Measurements from ENCODE around the gene SMC6.

The SMC6 gene

GRCh38 chr2:17748745-17749144 is 4.9 kb downstream of the SMC6 start:
- H3K4me3 ChIP-seq = no peak overlapping the region
- peaks cover 0 to 11% (median 8%) of the 10 kb centered on the region in 3 donors for H3K36me3 ChIP-seq
- no peaks in the 10 kb centered on the region for H3K9me3 ChIP-seq
- TF ChIP-seq CTCF (IDR thresholded peaks at IDR 0.05) = no peak
- H3K27ac ChIP-seq = no peak overlapping the region
- no peak for DNase-seq
- intact Hi-C loops (cut with DNase I; ENCODE audit: low total_unique reads) = no loop called here
- no peaks in the 10 kb centered on the region for H3K27me3 ChIP-seq
- H3K4me1 ChIP-seq = peaks cover 0 to 11% (median 6%) of the 10 kb centered on the region in 4 donors

GRCh38 chr2:17747684-17748452 is 5.7 kb downstream of the SMC6 start:
- no peak overlapping the region for H3K4me3 ChIP-seq
- no peaks in the 10 kb centered on the region for H3K27me3 ChIP-seq
- TF ChIP-seq CTCF (IDR thresholded peaks at IDR 0.05) = no peak
- H3K9me3 ChIP-seq = no peaks in the 10 kb centered on the region
- H3K27ac ChIP-seq = no peak overlapping the region
- intact Hi-C loops (cut with DNase I; ENCODE audit: low total_unique reads) = no loop called here
- DNase-seq = no peak
- peaks cover 0 to 13% (median 12%) of the 10 kb centered on the region in 3 donors for H3K36me3 ChIP-seq
- H3K4me1 ChIP-seq = peaks cover 0 to 10% (median 6%) of the 10 kb centered on the region in 4 donors

- Histone ChIP-seq H3K36me3 (peaks cover 23 to 40% (median 26%) of the 10 kb centered on the region in 3 donors), H3K27ac (no peak overlapping the region), H3K4me1 (no peaks in the 10 kb centered on the region), H3K27me3 (no peaks in the 10 kb centered on the region), H3K4me3 (no peak overlapping the region), H3K9me3 (no peaks in the 10 kb centered on the region)
- DNase-seq = no peak
- intact Hi-C loops (cut with DNase I; ENCODE audit: low total_unique reads) = no loop called here
- TF ChIP-seq CTCF (IDR thresholded peaks at IDR 0.05) = no peak
These were observed 13.4 kb downstream of the SMC6 start for GRCh38 chr2:17740203-17740602.

- TF ChIP-seq CTCF (IDR thresholded peaks at IDR 0.05) = no peak
- peaks cover 0 to 7% (median 0%) of the 10 kb centered on the region in 4 donors for H3K4me1 ChIP-seq
- intact Hi-C loops (cut with DNase I; ENCODE audit: low total_unique reads) = no loop called here
- peaks cover 18 to 60% (median 23%) of the 10 kb centered on the region in 3 donors for H3K36me3 ChIP-seq
- no peaks in the 10 kb centered on the region for H3K27me3 ChIP-seq
- H3K27ac ChIP-seq = no peak overlapping the region
- H3K9me3 ChIP-seq = no peaks in the 10 kb centered on the region
- H3K4me3 ChIP-seq = no peak overlapping the region
- DNase-seq = no peak
These were observed 16.6 kb downstream of the SMC6 start for GRCh38 chr2:17736989-17737388.

GRCh38 chr2:17735864-17736263 is 17.7 kb downstream of the SMC6 start:
- intact Hi-C loops (cut with DNase I; ENCODE audit: low total_unique reads) = no loop called here
- H3K9me3 ChIP-seq = no peaks in the 10 kb centered on the region
- H3K36me3 ChIP-seq = peaks cover 28 to 70% (median 29%) of the 10 kb centered on the region in 3 donors
- no peak overlapping the region for H3K4me3 ChIP-seq
- peaks cover 0 to 7% (median 0%) of the 10 kb centered on the region in 4 donors for H3K4me1 ChIP-seq
- no peaks in the 10 kb centered on the region for H3K27me3 ChIP-seq
- DNase-seq = no peak
- H3K27ac ChIP-seq = no peak overlapping the region
- TF ChIP-seq CTCF (IDR thresholded peaks at IDR 0.05) = no peak
